MV-4-11 (cell line): ENCODE results near the gene FAM89A.
"Not testable (repeated sequence)": the region's sequence is repeated elsewhere in the genome, so short reads cannot be mapped to it uniquely, and the experiment has no call there.

ENCODE experiments used
- DNase-seq: peaks from one replicate; lab custom pipeline; 2025; lab: John Stamatoyannopoulos, UW

Gene FAM89A

DNA sequence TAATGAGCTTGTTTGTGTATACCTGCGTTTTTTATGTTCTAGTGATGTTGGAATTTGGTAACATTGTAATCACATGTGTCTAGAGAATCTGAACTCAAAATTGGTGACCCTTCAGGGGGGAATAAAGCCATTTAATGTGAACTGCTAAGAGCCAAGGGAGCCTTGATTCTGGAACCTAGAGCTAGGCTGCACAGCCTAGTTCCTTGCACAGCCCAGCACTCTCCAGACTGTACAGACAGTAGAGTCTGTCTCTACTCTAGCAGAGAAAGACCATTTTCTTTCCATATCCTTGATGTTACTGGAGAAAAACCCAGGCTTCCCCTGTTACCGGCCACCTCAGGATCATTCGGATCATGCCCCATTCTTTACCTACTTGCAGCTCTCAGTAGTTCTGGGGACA lies 52.6 kb downstream of the FAM89A start:
- DNase-seq: no peak

DNA sequence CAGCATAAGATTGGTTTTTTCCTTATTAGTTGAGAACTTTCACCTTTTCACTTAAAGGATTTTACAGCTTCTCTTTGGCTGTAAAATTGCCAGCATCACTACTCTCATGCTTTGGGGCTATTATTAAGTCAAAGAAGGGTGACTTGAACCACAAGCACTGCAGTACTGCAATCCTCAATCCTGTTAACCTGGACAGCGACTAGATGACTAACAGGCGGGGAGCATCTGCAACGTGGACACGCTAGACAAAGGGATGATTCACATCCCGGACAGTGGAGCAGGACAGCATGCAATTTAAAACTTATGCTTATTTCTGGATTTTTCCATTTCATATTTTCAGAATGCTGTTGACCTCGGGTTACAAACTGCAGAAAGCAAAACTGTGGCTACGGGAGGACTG lies 53.1 kb downstream of the FAM89A start:
- DNase-seq: no peak

DNA sequence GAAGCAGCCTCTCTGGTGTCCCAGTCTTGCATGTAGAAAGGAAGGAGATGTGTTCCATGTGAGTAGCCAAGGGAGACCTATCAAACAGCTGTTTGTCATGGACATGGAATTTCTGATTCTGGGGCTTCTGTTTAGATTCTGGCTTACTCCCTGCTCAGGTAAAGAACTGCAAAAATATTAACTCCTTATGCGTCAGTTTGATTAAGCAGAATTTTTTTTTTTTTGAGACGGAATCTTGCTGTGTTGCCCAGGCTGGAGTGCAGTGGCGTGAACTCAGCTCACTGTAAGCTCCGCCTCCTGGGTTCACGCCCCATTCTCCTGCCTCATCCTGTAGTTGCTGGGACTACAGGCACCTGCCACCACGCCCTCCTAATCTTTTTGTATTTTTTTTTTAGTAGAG lies 54.3 kb downstream of the FAM89A start:
- DNase-seq: no peak

DNA sequence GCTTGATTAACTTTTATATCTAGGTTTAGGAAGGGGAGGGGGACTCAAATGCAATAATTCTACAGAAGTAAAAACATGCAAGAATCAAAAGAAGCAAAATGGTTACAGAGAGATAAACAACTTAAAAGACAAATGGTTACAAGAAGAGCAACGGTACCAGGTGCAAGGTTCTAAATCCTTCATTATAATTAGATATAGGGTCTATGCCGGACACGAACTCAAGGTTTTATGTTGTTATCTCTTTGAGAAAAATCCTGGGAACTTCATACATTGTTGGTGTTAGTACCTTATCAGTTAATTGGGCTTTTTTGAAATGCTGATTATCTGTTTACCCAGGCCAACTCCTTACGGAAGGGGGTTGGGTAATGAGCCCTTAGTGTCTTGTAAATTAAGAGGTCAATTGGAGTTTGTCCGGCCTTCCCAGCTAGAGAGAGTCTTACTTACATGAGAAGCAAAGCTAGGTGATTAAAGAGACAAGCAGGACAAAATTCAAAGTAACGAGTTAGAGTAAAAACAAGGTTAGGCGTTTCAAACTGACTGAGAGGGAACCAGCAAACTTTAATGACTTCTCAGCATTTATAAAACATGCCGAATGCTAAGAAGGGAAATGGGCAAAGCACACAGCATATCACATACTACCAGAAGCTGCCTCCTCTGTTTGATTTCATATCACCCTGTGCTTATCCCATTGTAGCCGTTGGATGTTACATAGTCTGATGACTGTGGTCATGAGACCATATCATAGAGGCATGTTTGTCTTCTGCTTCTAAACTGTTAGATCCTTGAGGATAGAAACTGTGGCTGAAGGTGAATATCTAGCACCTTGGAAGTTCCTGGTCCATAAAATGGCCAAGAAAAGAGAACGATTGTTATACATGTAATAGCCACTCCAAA lies 55.2 kb downstream of the FAM89A start:
- not testable (repeated sequence) for DNase-seq

DNA sequence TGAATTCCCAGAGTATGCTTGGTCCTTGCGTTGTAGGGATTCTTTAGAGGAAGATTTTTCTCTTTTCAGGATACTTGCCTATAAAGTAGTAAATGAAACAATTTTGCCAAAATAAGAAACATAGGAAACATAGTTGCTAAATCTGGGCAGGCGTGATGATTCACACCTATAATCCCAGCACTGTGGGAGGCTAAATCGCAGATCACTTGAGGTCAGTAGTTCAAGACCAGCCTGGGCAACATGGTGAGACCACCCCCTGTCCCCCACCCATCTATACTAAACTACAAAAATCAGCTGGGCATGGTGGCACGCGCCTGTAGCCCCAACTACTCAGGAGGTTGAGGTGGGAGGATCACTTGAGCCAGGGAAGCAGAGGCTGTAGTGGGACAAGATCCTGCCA lies 56.2 kb downstream of the FAM89A start:
- no peak for DNase-seq

DNA sequence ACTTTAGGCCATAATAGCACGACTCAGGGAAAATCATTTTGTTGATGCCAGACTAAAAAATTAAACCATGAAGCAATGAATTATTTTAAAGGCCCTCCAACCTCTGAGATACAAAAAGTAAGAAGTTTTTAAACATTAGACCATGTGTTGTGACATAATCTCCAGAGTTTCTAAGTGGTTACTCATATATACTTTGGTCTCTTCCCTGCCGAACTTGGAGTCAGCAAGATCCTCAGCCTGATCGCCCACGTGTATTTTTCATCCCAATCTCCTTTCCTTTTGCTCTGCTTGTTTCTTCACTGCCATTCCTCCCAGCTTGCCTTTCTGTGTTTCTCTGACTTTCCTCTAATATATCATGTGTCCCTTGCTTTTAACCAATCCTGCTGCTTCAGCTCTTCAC lies 57.4 kb downstream of the FAM89A start:
- no peak for DNase-seq

DNA sequence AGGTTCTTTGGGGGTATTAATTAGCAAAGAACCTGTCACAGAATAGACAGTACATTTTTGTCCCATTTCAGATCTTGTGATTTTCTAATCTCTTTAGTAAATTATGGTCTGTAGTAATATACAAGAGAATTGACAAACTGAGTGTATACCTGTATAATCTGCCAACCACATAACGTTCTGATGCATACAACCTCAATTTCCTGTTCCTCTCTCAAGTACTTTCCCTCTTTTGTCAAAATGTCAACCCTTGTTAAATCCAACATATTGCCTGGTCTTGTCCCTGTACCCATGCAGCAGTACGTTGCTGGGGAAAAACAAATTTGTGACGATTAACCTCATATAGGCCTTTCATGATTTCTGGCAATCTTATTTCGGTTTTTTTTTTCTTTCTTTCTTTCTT lies 60.1 kb downstream of the FAM89A start:
- no peak for DNase-seq

DNA sequence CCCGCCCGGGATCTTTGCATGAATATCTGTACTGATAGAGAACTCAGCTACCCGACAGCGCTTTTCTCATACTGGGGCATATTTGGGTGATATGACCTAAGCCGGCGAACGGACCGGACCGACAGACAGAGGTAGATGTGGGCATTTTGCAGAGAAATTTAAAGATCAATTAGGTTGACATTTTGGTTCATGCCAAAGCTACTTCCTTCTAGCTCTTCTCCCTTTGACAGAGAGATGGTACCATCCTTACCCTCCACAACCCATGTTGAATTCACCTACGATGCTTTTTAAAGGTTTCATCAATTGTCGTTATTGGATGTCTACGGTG lies 60.7 kb downstream of the FAM89A start:
- no peak for DNase-seq

DNA sequence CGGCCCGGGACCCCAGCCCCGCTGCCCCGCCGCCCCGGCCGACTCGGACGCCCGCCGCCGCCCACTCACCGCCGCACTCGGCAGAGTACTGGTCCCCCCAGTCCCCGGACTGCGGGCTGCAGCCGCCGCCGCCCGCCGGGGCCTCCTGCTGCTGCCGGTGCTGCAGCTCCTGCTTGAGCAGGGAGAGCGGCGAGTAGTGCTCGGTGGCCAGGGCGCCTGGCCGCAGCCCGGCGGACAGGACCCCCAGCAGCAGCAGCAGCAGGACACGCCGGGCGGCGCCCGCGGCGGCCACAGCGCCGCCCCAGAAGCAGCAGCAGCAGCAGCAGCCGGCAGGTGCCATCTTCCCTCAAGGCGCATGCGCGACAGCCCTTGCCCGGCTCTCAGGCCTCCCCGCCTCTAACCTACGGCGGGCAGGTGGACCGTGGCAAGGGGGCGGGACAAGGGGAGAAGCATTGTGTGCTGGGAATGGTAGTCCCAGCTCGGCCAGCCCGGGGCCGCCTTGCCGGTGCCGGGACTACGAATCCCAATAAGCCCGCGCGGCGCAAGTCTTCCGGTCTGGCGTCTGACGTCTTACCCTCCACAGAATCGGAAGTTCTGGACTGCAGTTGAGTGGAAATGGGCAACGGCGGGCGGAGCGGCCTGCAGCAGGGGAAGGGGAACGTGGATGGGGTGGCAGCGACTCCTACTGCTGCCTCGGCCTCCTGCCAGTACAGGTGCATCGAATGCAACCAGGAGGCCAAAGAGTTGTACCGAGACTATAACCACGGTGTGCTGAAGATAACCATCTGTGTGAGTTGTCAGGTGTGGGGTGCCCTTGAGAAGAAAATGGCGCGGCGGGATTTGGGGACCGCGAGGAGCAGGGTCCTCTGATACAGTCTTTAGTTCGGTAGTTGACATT lies 61.3 kb downstream of the FAM89A start, which contains the start of the genes ARV1 and TTC13:
ARV1 (plus strand) TSS at position 604 of the 898 bp plus-strand sequence; CDS start at position 616, 12 bp downstream.
TTC13 (minus strand) TSS at position 371 of the 898 bp plus-strand sequence; CDS start at position 340, 31 bp downstream.
- peak; percentile 99 for DNase-seq

DNA sequence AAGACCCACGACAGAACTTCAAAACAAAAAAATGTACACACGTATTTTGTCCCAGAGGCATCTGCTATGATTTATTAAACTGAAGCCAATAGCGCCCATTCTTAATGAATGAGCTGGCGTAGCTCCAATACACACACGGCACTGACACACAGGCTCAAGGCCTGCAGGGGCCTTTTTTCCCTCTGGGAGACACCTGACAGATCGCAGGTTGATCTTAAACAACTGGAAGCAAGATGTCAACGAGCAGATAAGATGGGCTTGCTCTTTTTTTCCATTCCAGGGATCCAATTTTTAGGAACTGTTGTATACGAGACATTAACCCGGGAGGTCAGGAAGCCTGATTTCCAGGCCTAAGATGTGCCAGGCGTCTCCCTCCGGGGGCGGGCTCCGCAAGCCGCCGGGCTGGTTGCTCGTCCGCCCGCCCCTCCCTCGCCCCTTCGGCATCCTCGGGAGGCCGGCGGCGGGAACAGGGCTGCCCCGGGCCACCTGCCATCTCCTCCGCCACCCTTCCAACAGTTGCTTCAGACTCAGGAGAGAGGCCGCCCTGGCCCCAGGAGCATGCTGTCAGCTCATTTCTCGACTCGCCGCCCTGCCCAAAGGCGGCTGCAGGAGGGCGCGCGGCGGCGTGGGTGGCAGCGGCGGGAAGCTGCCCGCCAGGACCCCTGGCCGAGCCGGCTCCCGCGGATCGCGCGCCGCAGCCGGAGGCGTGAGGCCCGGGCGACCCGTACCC lies 62.1 kb downstream of the FAM89A start:
- no peak for DNase-seq

DNA sequence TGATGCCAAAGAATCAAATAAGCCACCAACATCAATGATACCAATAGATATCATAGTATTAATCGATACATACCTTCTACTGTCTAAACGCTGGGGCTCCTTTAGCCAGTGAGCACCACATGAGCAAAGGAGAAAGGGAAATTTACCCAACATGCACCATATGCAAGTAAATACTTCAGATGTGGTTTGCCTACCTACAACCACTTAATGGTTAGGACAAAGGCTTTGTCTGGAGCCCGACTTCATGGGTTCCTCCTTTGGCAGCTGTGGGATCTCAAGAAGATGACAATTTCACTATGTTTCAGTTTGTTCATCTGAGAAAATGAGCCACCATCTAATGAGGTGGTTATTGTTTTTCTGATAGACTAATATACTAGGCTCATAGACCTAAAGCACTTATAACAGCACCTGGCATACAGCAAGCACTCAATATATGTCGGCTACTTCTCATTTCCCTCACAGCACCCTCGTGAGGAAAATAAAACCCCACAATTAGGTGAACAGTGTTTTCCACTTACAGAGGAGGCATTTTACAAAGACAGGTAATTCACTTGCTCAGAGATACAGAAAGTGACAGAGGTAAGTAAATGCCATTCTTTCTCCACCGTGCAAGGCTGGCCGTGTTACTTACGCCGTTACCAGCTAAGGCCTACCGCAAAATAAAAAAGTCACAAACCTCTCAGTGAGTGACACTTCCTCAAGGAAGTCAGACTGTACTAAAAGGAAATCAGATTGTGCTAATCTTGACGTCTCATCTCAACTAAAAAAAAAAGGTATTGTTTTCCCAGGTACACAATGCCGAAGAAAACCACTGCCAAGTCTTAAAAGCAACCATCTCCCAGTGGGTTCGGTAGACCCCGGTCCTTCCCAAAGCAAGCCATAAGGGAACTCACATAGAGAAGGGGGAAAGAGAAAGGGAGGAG lies 63.0 kb downstream of the FAM89A start:
- peak; percentile 23 for DNase-seq

DNA sequence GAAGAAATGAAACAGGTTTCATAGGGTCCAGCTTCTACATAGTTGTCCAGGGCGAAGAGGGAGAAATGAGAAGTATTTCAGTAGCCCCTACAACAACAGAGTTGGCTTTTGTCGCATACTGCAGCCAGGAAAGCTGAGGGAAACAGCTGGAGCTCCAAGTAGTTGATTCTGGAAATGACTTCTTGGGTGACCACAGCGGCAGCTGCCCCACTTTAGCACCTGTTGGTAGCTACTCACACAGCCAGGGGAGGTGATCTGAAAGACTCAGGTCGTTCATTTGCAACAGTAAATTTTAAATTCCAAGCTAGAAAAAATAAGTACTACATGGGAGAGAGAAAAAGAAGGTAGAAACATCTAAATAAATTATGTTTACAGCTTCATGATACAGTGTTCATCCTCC lies 63.7 kb downstream of the FAM89A start:
- no peak for DNase-seq

DNA sequence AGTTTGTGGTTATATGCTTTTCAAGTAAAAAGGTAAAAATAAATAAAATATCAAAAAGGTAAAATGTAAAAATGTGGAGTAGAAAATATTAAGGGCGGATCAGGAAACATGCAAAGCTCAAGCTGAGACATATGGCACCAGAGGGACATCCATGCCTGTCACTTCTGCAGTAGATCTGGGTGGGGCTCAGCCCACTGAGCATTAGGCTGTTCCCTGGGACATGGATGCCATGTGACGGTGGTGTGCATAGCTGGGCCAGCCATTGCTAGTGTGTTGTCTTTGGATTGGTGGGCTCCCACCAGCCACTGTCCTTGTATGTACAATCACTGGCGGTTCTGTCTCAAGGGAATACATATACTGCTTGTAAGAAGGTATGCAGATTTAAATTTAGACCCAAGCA lies 64.4 kb downstream of the FAM89A start:
- no peak for DNase-seq

DNA sequence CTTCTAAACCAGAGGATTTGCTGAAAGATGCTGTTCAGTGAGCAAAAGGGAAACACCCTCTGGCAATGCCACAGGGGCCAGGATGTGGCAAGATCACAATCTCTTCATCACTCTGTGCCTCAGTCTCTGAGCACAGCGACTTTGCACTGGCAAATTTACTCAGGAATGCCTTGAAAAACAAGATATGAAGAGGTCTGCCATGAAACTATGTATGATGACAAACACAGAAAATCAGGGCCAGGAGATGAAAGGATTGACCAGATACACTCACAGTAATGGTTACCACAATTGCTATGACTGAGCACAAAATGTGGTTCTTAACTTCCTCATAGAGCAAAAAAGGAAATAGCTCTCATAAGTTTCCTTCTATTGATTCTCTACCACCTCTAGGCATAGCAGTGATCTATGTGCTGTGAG lies 67.2 kb downstream of the FAM89A start:
- DNase-seq: peak; percentile 88

DNA sequence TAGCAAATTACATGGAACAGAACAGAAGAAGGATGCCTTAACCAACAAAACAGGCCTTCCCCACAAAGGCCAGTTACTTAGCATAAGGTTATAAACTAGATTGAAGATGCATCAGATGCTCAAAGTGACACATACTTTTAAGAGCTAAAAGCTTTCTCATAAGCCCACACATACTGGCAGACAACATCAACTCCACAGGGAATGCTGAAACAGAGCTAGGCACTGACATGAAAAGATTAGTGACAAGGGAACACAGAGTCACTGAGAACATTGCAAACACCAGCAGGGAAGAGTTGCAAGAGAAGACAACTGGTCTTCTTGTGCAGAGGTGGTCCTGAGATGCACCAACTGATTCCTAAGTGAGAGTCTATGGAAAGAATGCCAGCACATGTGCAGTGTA lies 68.3 kb downstream of the FAM89A start:
- no peak for DNase-seq

DNA sequence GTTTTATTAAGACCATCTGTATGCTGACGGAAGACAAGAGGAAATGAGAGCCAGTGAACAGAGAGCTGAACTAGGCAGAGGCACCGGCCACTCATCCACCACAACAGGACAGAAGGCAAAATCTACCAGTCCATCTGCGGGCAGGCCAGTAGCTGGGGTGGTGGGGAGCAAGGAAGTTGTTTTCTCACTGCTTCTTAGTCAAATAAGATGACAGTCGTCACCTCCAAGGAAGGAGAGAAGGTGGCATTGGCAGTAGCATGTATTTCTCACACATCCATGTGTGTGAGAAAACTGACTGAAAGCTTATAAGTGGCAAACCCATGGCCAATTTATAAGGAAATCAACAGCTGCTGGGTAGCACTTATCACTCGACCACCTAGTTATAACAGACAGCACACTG lies 69.6 kb downstream of the FAM89A start:
- no peak for DNase-seq
